Measurements from ENCODE around the gene HS3ST5. TPM values are rescaled to one million over a fixed set of nuclear protein-coding genes. Genes with fewer than 3 reads are reported as not detected.
"Not testable (repeated sequence)": the region's sequence is repeated elsewhere in the genome, so short reads cannot be mapped to it uniquely, and the experiment has no call there.

The HS3ST5 gene
- total RNA-seq, 4 donors from 2014 or later: not detected

GRCh38 chr6:114049367-114049966 is 293.4 kb downstream of the HS3ST5 start:
- WGBS, 2 donors: 76 to 88% methylated on average over 2 of the region's 2 CpGs
- Histone ChIP-seq H3K27ac (no peak overlapping the region), H3K4me1 (no peaks in the 10 kb centered on the region), H3K27me3 (no peaks in the 10 kb centered on the region), H3K36me3 (no peaks in the 10 kb centered on the region), H3K9me3 (no peaks in the 10 kb centered on the region), H3K4me3 (replicated peaks in 1 of 3) (no peak overlapping the region)
- intact Hi-C loops (cut with DNase I): no loop called here
- DNase-seq: no peak
- TF ChIP-seq CTCF (IDR thresholded peaks at IDR 0.05) (no peak), POLR2A (IDR thresholded peaks at IDR 0.05) (no peak)

DNA sequence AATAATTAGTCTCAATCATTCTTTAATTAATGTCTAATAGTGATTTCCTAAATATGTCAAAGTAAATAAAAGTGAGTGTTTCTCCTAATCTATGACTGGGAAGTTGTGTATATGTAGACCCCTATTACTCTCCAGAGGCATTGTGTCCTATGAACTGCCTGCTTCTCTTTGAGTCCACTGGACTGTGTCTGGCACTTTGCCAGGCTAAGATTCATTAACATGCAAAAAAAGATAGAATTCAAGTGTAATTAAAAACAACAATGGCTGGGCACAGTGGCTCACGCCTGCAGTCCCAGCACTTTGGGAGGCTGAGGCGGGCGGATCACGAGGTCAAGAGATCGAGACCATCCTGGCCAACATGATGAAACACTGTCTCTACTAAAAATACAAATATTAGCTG is 298.3 kb downstream of the HS3ST5 start:
- intact Hi-C loops (cut with DNase I); H3K9me3 ChIP-seq; H3K27me3 ChIP-seq; DNase-seq; H3K27ac ChIP-seq; H3K4me3 ChIP-seq (replicated peaks in 1 of 3); H3K4me1 ChIP-seq; H3K36me3 ChIP-seq: not testable (repeated sequence)
- WGBS, 2 donors: 94% methylated on average over 5 of the region's 5 CpGs

DNA sequence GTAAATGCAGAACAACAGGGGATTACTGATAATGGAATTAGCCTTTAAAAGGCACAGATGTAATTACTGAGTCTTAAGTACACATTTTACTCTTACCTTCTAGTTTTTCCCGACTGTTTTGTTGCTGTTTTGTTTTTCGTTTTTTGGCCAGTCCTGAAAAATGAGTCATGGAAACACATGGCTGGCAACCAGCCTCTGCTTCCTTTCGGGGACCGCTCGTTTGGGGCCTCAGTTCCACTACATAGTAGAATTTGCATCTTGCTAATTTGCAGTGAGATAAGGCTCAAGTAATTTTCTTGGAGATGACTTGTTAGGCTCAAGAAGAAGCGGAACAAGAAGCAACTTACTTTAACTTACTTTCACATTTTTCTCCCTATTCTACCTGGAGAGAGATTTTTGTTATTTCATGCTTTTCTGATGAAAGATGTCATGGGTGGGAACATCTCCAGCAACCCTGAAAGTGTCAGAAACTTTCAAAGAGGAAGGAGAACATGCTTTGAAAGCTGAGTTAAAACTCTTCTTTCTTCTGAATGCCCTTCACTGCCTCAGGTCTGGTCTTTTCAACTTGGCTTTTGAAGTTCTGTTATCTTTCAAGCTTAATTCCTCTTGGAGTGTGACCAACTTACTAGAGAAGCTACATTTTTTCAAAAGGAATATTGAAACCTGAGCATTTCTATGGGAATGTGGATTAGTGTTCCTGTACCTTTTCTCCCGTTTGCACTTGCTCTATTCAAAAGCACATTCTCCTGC is 300.4 kb downstream of the HS3ST5 start:
- intact Hi-C loops (cut with DNase I): no loop called here
- H3K27ac ChIP-seq: no peak overlapping the region
- no peaks in the 10 kb centered on the region for H3K4me1 ChIP-seq
- no peak overlapping the region for H3K4me3 ChIP-seq (replicated peaks in 1 of 3)
- H3K27me3 ChIP-seq: no peaks in the 10 kb centered on the region
- TF ChIP-seq POLR2A (IDR thresholded peaks at IDR 0.05) (no peak), CTCF (IDR thresholded peaks at IDR 0.05) (no peak)
- 62 to 63% methylated on average over 7 of the region's 7 CpGs for WGBS, 2 donors
- no peaks in the 10 kb centered on the region for H3K9me3 ChIP-seq
- no peak for DNase-seq
- H3K36me3 ChIP-seq: no peaks in the 10 kb centered on the region

DNA sequence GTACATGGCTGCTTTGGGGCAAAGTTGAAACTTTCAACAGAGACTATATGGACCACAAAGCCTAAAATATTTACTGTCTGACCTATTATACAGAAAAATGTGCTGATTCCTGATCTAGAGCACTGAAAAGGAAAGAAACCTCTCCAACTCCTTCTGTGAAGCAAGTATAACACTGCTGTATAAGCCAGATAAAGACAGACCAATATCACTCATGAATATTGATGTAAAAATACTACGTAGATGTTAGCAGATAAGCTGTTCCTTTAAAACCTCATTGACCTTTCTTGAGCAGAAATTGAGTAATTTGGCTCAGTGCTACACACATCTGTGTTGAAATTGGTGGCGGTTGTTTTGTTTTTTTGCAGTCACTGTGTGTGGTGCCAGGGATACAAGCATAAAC is 302.0 kb downstream of the HS3ST5 start:
- intact Hi-C loops (cut with DNase I): no loop called here
- DNase-seq: no peak
- no peak overlapping the region for H3K27ac ChIP-seq
- H3K36me3 ChIP-seq: no peaks in the 10 kb centered on the region
- no peaks in the 10 kb centered on the region for H3K9me3 ChIP-seq
- no peaks in the 10 kb centered on the region for H3K4me1 ChIP-seq
- WGBS, 2 donors: 78 to 81% methylated on average over 2 of the region's 2 CpGs
- no peak overlapping the region for H3K4me3 ChIP-seq (replicated peaks in 1 of 3)
- no peak for TF ChIP-seq POLR2A (IDR thresholded peaks at IDR 0.05)
- TF ChIP-seq CTCF (IDR thresholded peaks at IDR 0.05): no peak
- no peaks in the 10 kb centered on the region for H3K27me3 ChIP-seq

DNA sequence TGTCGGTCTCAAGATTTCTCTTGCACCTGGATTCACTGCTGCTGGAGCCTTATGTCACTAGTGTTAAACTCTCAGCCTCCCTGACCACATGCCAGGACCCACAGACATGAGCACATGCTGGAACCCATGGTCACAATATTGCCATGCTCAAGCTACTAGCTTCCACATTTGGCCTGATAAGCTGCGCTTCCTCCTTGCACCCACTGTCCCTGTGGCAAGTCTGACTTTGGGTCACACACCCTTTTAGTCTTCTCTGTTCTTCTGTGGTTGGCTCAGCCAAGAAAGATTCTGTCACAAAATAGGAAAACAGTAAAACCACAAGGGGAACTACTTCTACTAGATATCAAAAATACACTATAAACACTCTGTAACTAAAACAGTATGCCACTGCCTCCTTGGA is 303.0 kb downstream of the HS3ST5 start:
- no peaks in the 10 kb centered on the region for H3K36me3 ChIP-seq
- TF ChIP-seq POLR2A (IDR thresholded peaks at IDR 0.05): no peak
- TF ChIP-seq CTCF (IDR thresholded peaks at IDR 0.05): no peak
- WGBS, 2 donors: 79 to 90% methylated on average over 2 of the region's 2 CpGs
- H3K27ac ChIP-seq: no peak overlapping the region
- no peak for DNase-seq
- H3K9me3 ChIP-seq: no peaks in the 10 kb centered on the region
- intact Hi-C loops (cut with DNase I): no loop called here
- no peaks in the 10 kb centered on the region for H3K4me1 ChIP-seq
- H3K4me3 ChIP-seq (replicated peaks in 1 of 3): no peak overlapping the region
- H3K27me3 ChIP-seq: no peaks in the 10 kb centered on the region

Data from thyroid gland (tissue), 4 donors.